Embryonic facial prominence (tissue), 1 donor: ENCODE measurements around the gene DUSP7.
A peak's percentile ranks its signal among the peaks of the same experiment; 100 is the strongest.

Experiments
- DNase-seq: peaks from one replicate; pipeline ENCODE4 v3.0.0-alpha.2; 2016; ENCODE audit errors: extremely low spot score

Gene DUSP7, protein sequence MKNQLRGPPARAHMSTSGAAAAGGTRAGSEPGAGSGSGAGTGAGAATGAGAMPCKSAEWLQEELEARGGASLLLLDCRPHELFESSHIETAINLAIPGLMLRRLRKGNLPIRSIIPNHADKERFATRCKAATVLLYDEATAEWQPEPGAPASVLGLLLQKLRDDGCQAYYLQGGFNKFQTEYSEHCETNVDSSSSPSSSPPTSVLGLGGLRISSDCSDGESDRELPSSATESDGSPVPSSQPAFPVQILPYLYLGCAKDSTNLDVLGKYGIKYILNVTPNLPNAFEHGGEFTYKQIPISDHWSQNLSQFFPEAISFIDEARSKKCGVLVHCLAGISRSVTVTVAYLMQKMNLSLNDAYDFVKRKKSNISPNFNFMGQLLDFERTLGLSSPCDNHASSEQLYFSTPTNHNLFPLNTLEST

DNA sequence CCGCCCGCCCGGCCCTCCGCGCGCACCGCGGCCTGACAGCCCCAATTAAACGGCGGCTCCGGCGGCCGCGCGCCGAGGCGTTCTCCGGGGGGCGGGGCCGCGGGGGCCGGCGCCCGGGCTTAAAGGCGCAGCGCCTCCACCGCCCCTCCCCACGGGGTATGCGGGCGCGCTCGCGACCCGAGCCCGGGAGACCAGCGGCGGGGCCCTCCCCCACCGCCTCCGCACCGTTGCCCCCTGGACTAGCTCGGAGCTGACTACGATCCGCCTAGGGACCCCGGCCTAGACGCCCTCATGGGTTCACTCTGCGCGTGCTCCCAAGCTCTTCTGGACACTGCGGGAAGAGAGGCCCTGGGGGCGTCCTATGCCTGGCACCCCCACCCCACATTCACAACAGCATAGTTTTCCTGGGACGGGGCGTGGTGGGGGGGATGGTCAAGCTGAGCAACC lies at the start of gene DUSP7:
Gene DUSP7, minus strand, starts transcription at position 51 of the 447 bp plus-strand sequence. CDS start 205 bp downstream, outside the sequence.
- no peak for DNase-seq

DNA sequence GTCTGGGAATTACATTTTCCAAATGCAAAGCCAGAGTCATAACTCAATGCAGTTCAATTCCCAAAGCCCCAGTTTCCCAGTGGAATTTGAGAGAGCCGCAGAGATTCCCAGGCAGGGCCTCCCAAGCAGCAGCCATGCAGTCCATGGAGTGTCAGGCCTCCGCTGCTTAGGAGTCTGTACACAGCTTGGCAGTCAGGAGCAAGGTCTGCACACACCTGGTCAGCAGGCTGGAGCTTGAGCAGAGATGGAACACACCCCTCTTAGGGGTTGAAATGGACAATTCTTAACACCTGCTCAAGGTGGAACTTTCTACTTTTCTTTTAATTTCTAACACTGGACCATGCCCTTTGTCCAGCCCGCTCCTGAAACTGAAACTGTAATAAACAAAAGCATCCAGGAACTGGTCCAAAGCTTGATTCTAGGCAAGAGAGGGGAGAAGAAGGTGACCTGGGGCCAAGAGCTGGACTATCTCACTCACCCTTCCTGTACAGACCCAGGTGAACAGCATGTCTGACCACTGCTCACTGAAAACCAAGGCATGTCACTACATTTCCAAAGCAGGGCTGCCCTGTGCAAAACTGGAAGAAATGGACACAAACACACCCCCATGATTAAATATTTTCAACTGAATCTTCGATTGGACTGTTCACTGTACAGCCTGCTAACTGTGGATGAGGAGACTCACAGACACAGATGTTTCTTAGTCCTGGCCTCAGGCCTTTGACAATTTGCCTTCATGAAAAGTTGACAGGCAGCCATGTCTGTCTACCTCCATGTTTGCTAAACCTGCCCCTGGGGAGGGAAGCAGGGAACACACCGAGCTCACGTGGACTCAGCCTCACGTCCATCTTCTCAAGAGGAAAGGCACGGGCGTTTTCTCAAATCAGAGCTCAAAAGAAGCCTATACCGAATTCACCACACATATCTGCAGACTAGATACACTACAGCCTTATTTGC lies 48.6 kb upstream of the DUSP7 start:
- DNase-seq: no peak

DNA sequence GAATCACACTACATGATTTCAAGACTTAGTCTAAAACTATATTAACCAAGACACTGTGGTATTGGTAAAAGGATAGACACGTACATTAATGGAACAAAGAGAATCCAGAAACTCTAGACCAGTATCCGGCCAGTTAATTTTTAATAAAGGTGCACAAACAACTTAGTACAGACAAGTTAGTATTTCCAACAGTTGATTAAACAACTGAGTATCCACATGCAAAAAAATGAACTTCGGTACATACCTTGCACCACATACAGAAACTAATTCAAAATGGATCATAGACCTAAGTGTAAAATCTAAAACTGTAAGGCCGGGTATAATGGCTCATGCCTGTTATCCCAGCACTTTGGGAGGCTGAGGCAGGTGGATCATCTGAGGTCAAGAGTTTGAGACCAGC lies 46.6 kb upstream of the DUSP7 start:
- no peak for DNase-seq

DNA sequence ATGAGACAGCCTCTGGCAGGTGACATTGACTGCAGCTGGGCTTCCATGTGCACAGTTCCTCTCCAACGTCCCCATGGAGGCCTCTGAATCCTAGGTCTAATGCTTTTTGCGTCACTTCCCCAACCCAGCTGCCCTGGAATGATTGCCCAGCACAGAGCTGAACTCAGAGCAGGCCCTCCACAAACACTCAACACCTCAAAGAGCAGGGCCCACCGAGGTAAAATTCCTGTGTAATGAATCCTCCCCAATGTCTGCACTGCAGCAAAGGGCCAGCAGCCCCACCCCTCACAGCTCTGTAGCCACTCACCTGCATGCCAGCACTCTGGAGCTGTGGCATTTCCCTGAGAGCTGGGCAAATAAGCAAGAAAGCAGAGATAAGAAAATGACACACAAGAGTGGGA lies 42.6 kb upstream of the DUSP7 start:
- DNase-seq: no peak

DNA sequence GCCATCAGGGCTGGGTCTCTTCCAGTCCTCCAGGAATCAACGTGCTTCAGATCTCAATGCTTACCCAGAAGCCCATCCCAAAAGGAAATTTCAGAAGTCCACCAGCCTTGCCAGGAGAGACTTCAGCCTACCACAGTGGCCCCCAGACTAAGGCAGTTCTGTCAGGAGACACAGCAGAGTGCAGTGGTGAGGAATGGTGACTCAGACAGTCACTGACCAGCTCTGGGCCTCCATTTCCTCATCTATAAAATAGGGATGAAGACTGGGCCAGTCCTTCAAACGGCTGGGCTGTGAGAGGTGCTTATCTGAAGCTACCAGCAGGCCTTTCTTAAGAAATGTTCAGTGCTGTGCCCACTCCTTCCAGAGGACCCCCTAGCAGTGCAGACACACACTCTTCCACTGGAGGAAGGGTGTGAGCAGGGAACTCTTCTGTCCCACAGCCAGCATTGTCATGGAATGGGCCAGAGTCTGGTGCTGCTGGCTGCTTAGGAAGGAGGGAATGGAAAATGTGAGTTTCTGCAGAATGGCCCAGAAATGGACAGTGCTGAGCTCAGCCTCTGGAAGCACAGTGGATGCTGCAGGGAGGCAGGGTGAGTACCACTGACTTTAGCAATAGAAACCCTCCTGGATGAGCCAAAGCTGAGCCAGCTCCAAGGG lies 41.6 kb upstream of the DUSP7 start:
- no peak for DNase-seq

DNA sequence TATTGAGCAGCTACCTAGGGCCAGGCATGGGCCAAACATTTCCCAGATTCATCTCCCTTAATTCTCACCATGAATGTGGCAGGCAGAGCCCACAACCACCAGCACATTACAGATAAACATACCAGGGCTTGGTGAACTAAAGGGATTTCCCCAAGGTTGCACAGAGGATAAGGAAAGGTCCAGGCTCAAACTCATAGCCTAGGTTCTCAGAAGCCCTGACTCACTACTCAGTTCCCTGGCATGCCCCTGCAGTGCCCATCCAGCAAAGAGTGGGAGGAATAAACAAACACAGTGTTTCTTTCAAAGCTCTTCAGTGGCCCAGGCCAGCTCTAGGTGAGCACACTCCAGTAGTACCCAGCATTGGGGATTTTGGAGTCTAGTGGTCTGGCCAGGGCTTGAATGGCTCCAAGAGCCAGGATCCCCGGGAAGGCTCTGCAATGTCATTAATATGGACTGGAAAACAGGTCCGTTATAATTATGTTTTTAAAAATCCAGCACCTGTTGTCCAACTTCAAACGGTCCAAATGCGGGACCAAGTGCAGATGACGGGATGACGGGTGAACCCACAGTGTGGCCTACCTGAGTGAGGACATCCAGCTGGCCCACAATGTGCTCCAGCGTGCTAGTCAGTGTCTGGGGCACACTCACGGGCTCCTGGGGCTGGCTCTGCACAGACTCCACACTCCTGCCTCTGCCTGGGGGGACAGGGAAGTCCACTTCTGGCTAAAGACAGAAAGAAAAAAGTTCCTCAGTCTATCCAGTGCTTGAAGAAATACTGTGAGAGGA lies 39.8 kb upstream of the DUSP7 start:
- no peak for DNase-seq

DNA sequence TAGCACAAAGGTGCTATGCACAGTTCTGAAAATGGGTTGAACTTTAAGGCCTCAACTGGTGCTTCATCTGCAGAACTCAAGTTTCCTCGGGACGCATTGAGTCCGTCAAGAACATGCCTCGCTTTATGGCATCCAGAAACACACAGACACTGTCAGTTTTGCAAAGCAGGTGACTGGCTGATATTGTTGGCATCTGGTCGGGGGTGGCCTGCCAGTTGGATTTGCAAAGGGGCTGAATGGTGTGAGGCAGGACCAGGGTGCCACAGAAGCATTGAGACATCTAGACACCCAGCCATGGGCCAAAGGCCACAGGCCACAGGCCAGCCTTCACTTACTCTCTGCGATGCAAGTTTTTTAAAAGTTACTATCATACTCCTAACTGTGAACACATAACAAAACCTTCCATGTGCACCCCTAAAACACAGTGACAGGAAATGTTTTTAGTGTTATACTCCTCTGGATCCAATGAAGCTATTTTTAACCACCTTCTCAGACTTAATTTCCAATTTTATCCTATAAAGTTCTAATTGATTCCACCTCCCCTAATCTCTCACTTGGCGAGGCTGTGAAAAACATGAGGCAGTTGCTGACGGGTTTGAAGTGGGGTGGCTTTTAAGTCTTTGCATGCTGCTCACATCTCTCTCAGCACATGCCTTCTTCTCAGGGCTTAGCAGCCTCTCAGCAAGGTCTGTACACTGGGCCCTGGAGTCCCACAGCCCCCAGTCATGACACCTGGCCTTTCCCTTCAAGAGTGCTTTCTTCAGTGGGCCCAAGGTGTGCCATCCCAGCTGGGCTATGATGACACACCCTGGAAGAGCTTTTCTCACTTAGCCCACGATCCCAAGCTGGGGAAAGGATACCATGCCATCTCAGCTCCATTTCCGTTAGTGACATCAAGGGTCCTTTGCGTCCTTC lies 38.5 kb upstream of the DUSP7 start:
- DNase-seq: no peak

DNA sequence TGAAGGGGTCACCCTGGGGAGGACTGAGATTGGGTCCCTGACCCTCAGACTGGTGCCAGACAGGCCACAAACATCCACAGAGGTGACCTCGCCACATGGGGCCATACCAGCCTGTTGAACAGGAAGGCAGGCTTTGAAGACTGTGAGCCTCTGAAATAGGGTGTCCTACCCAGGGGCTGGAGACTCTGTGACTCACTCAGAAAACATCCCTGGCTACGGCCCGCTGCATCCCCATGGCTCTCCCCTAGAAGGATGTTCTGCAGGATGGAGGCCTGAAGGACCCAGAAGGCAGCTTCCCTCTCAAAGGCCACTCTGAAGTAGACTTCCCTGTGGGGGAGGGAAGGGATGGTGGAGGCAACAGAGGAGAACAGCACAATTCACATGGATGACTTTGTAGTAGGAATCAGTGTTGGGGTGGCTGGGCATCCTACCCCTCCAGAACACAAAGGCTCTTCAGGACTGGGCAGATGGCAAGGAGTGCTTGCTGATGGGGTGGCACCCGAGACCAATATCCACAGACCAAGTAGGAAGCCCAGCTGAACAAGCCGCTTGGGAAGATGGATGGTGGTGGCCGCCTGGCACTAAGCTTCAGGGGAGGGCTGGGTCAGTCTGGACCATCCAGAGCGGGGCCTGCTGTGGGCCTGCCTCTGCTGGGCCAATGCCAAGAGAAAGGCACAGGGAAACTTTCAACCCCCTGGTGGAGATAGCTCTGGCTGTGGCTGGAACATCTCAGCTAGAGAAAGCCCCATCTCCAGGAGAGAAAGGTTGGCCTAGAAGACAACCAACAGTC lies 37.6 kb upstream of the DUSP7 start:
- DNase-seq: no peak

DNA sequence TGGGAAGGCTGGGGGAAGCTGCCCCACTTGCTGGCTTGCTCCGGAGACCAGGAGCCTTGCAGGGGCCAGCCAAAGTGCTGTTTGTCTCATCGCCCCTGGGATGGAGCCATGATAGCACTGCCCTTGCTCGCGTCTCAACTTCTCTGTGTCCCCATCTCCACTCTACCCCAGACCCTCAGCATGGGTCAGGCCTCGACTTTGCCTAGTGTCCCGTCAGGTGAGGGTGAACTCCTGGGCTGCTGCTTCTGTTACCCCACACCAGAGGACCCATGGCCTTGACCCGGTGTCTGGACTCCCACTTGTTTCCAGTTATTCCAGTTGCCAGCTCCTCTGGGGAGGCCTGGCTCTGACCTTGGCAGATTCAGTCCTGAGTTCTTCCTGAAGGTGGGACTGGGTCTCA lies 36.5 kb upstream of the DUSP7 start:
- DNase-seq: no peak

DNA sequence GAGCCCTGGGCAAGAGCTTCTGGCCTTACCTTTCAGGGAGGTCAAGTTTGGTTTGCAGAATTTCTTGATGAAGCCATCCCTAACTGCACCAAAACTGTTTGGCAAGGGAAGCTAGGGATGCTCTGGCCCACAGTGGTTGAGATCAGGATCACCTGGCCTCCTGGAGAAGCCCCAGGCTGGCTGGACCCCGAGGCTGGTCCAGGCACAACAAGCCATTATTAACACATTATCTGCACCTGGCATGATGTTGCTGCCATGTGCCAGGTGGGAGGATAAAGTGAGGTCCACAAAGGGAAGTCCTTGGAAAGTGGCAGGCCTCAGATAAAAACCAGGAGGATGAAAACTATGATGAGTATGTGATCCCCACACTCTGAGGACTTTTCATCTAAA lies 35.9 kb upstream of the DUSP7 start:
- DNase-seq: no peak

DNA sequence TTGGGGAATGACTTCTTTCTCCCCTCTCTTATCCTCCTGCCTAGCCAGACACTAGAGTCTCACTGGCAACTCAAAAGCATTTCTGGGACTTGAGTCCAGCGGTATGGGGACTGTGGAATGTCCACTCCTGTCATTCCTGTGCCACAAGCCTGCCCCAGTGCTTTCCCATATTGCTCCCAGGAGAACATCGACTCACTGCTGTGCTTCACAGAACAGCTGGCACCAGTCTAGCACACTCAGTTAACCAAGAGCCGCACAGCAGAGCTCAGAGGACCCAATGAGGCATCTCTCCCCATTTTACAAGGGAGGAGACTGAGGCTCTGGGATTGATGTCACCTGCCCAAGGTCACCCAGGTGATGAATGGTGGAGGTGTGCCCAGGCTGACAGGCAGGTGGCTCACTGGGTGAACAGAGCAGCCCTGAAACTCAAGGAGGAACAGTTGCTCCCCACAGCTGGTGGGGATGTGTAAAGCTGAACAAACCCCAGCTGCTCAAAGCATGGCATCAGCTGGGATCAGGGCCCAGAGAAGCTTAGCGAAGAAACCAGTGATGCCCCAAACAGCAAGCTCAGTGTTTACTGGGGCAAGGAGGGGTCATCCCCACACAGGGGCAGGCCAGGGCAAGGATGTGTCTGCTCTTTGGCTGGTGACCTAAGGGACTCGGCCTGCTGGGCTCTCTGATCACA lies 35.4 kb upstream of the DUSP7 start:
- no peak for DNase-seq

DNA sequence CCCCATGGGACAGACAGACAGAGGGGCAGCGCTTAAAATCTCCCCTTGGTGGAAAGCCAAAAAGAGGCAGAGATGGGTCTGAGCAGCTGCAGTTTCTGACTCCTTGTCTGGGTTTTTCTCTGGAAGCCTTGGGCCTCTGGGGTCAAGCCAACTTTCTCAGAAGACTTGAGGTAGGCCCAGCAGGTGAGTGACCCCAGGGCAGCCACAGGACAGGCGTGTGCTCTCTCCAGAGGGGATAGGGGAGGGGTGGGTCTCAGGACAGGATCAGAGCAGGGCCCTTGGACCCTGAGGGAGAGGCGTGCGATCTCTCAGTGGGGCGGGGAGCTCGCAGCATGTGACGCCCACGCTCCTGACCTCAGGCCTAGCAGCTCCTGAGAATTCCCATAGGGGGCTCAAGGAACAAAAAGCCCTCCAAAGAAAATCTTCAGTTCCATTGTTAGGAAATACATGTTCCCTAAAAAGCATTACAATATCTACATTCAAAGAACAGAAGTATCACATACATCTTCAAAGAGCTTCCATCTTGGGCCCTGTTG lies 34.6 kb upstream of the DUSP7 start:
- no peak for DNase-seq

DNA sequence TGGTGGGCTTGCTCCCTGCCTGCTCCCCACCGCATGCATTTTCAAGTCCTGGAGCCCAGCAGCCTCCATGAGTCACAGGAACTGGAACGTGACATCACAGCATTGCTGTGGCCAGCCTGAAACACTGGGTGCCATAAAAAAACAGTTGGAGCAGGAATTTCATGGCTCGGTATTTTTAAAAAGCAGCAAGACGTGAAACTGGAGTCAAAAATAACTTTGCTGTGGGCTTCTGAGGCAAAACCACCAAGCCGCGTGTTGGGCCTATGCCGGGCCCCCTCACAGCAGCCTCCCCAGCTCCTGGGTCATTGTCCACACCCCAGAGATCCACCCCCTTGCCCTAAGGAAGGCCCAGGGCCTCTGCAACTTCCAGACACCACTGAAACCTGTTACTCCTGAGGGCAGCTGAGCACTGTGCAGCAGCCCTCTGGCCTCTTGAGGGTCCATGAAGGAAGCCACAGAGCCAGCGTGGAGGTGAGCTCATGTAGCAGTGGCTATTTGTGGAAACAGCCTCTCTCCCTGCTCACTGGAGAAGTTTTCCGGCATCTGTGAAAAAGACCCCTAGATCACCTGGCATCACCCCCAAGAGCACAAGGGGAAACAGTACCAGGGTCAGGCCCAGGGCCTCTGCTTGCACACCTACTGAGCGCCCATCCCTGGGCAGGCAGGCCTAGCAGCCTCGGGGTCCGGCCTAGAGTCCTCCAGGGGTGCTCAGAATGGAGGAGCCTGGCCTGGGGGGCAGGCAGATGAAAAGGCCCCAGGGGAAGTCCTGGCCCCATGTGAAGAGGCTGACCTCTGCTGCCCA lies 34.0 kb upstream of the DUSP7 start:
- peak; percentile 46 for DNase-seq

DNA sequence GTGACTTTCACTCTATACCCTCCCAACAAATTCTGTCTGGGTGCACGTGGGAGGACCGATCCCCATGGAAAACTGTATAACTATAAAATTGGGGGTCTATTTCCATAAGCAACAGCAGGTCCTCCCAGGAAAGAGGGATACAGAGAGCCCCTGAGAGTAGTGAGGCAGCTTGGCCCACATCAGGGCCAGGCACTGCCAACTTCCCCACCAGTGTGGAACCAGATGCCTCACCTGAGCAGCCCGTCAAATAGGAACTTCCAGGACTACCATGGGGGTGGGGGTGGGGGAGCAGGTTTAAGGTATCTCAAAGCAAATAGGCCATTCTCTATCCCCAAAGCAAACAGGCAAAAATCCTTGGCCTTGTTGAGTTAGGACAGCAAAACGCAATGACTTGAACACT lies 33.3 kb upstream of the DUSP7 start:
- DNase-seq: no peak

DNA sequence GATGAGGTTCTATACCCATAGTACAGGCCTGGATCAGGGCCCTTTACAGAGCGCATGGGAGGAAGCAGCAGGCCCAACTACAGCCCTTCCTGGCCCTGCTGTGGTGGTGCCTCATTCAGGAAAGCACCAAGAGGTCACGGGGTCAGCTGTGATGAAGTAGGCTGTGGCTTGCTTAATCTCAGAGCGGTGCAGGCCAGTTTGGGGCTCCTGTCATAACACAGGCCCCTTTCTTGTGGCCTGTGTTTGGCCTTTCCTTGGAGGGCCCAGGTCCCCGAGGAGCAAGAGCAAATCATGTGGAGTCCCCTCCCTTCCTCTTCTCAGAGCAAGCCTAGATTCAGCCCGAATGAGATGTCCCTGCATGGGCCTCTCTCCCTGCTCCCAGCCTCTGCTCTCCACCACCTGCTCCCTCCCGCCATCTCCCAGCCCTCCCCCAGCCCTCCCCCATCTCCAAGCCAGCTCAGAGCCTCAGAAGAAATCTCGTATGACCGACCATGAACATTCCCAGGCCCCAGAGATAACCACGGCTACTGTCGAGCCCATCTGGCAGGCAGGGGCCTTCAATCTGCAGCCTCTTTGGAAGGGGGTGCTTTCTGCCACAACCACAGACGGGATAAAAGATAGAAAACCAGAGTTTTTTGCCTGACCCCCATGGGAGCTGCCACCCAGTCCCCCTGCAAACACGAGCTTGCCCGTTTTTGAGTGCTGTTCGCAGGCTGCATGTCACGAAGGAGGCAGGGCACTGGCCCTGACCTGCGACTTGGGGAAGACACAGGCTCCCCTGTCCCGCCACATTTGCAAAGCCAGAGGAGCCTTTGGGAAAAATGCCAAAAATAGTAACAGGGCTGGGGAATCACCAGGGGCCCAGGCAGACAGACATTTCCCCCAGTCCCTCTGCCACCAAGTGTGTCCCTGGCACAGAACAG lies 32.3 kb upstream of the DUSP7 start:
- no peak for DNase-seq

DNA sequence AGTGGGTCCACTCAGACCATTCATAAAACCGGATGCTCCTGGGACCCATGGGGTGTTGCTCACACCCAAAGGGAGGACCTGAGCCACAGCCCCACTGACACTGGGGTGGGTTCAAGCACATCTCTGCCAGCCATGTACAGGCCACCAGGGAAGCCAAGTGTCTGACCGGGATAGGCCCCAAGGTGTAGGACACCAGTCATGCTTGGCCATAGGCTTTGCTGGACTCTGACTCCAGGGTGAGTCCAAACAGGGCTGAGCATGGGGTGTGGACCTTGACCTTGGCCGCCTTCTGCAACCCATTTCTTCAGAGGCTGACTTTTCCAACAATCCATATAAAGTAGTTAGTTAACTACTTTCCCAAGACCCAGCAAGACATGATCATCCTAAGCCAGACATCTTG lies 31.4 kb upstream of the DUSP7 start:
- DNase-seq: no peak
